A549 (cell line): ENCODE measurements around the gene RSPH3.

ENCODE experiments used
- CHD2 ChIP-seq: fragments of 150-350 bp; IDR thresholded peaks from 2 replicates; pipeline ENCODE4 v1.6.1; 2014; ENCODE audit warnings: low read length; ENCODE audit not compliant: partially characterized antibody
- CHD4 ChIP-seq: fragments of 200-600 bp; sonication (generic); IDR thresholded peaks from 2 replicates; pipeline ENCODE4 v1.6.1; 2016; ENCODE audit warnings: antibody characterized with exemption, mild to moderate bottlenecking, borderline replicate concordance
- JUN ChIP-seq, 2 experiments: fragments of >200 bp; sonication (Bioruptor Twin); formaldehyde crosslinking; IDR thresholded peaks; 2 replicates in 1 of 2; 3 replicates in 1 of 2; pipeline ENCODE4 v1.6.1; 2016 to 2017
- POLR2A ChIP-seq: IDR thresholded peaks from 2 replicates; pipeline ENCODE4 v1.6.1; 2012; ENCODE audit warnings: mild to moderate bottlenecking, low read length
- POLR2AphosphoS2 ChIP-seq: conservative IDR thresholded peaks from 2 replicates; pipeline ENCODE4 v1.6.1; 2012; ENCODE audit warnings: low read length, improper control_type of control experiment, inconsistent platforms
- TP53 ChIP-seq: fragments of 250-450 bp; sonication (Bioruptor Pico); IDR thresholded peaks from 2 replicates; pipeline ENCODE4 v1.5.0; 2021; ENCODE audit warnings: mild to moderate bottlenecking, moderate library complexity
- TF ChIP-seq, protein P1 (sequence below): fragments of >200 bp; sonication (Bioruptor Twin); formaldehyde crosslinking; IDR thresholded peaks from 3 replicates; pipeline ENCODE4 v1.5.1; 2016

DNA sequence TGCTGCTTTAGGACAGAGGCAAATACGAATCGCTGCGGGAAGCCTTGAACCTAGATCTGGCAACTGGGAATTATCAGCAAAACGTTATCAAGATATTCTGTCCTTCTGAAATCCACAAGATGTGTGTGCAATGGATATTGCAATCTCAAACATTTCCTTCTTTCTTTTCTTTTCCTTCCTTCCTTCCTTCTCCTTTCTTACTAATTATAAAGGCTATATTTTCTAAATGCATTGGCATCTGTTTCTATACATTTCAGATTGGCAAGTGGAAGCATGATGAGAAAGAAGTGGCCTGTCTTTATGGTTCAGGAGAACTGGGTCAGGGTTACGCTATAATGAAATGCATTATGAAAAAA is 42.8 kb upstream of the RSPH3 start:
- TF ChIP-seq, protein P1, sequence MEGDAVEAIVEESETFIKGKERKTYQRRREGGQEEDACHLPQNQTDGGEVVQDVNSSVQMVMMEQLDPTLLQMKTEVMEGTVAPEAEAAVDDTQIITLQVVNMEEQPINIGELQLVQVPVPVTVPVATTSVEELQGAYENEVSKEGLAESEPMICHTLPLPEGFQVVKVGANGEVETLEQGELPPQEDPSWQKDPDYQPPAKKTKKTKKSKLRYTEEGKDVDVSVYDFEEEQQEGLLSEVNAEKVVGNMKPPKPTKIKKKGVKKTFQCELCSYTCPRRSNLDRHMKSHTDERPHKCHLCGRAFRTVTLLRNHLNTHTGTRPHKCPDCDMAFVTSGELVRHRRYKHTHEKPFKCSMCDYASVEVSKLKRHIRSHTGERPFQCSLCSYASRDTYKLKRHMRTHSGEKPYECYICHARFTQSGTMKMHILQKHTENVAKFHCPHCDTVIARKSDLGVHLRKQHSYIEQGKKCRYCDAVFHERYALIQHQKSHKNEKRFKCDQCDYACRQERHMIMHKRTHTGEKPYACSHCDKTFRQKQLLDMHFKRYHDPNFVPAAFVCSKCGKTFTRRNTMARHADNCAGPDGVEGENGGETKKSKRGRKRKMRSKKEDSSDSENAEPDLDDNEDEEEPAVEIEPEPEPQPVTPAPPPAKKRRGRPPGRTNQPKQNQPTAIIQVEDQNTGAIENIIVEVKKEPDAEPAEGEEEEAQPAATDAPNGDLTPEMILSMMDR = peak; percentile 11; the same call in 1 of the 3 replicates
- TF ChIP-seq JUN (IDR thresholded peaks at IDR 0.05) (no peak), CHD4 (no peak), TP53 (no peak), POLR2AphosphoS2 (no peak), POLR2A (no peak), CHD2 (no peak)
